H9 (cell line): ENCODE results near the gene PPP3CB. TPM values are rescaled to one million over a fixed set of nuclear protein-coding genes. Genes with fewer than 3 reads are reported as not detected.

Source experiments
- DNase-seq: peaks from one replicate; pipeline ENCODE4 v3.0.0-alpha.2; 2017
- H2AFZ ChIP-seq: one replicate; pipeline ENCODE4 v1.6.1; 2013; ENCODE audit warnings: mild to moderate bottlenecking, low read length, control low read depth, moderate library complexity
- H2AK5ac ChIP-seq: 2 replicates; pipeline ENCODE4 v1.6.1; 2013; ENCODE audit warnings: low read length, control low read depth, mixed read lengths; ENCODE audit not compliant: insufficient read length
- H2BK120ac ChIP-seq: one replicate; pipeline ENCODE4 v1.6.1; 2013; ENCODE audit warnings: low read depth, mild to moderate bottlenecking, low read length, control low read depth, inconsistent platforms; ENCODE audit not compliant: poor library complexity, severe bottlenecking
- H2BK12ac ChIP-seq: 2 replicates; pipeline ENCODE4 v1.6.1; 2013; ENCODE audit warnings: low read length, control low read depth, mixed read lengths, low read depth; ENCODE audit not compliant: insufficient read length
- H2BK15ac ChIP-seq: 2 replicates; pipeline ENCODE4 v1.6.1; 2013; ENCODE audit warnings: low read depth, low read length, control low read depth
- H2BK20ac ChIP-seq: one replicate; pipeline ENCODE4 v1.6.1; 2013; ENCODE audit warnings: low read depth, mild to moderate bottlenecking, low read length, control low read depth, inconsistent platforms; ENCODE audit not compliant: poor library complexity, severe bottlenecking
- H2BK5ac ChIP-seq: 2 replicates; pipeline ENCODE4 v1.6.1; 2013; ENCODE audit warnings: low read length, control low read depth, mixed read lengths; ENCODE audit not compliant: insufficient read length
- H3K14ac ChIP-seq: 2 replicates; pipeline ENCODE4 v1.6.1; 2013; ENCODE audit warnings: low read length, control low read depth; ENCODE audit not compliant: insufficient read depth
- H3K18ac ChIP-seq: 2 replicates; pipeline ENCODE4 v1.6.1; 2013; ENCODE audit warnings: low read depth, mild to moderate bottlenecking, mixed read lengths, low read length, control low read depth; ENCODE audit not compliant: insufficient read length
- H3K23ac ChIP-seq: 2 replicates; pipeline ENCODE4 v1.6.1; 2013; ENCODE audit warnings: low read length, control low read depth, mixed read lengths, low read depth; ENCODE audit not compliant: insufficient read length
- H3K23me2 ChIP-seq: 2 replicates; pipeline ENCODE4 v1.6.1; 2013; ENCODE audit warnings: low read depth, mild to moderate bottlenecking, mixed read lengths, low read length, control low read depth; ENCODE audit not compliant: insufficient read length, poor library complexity, severe bottlenecking
- H3K27ac ChIP-seq: 2 replicates; pipeline ENCODE4 v1.5.1; 2013; ENCODE audit warnings: low read length, control low read depth, mixed read lengths, low read depth; ENCODE audit not compliant: insufficient read length
- H3K27me3 ChIP-seq: 2 replicates; pipeline ENCODE4 v1.6.1; 2013; ENCODE audit warnings: low read length, control low read depth, inconsistent platforms; ENCODE audit not compliant: insufficient read depth
- H3K4ac ChIP-seq: 2 replicates; pipeline ENCODE4 v1.6.1; 2013; ENCODE audit warnings: low read depth, mild to moderate bottlenecking, control low read depth, inconsistent platforms, low read length, moderate library complexity
- H3K4me1 ChIP-seq: 2 replicates; pipeline ENCODE4 v1.6.1; 2013; ENCODE audit warnings: low read length, control low read depth, inconsistent platforms; ENCODE audit not compliant: insufficient read depth
- H3K4me2 ChIP-seq: 2 replicates; pipeline ENCODE4 v1.6.1; 2013; ENCODE audit warnings: low read length, control low read depth, mixed read lengths; ENCODE audit not compliant: insufficient read length, insufficient read depth
- H3K56ac ChIP-seq: 2 replicates; pipeline ENCODE4 v1.6.1; 2013; ENCODE audit warnings: low read depth, mild to moderate bottlenecking, mixed read lengths, low read length, control low read depth; ENCODE audit not compliant: insufficient read length
- H3K79me1 ChIP-seq: 2 replicates; pipeline ENCODE4 v1.6.1; 2013; ENCODE audit warnings: low read depth, mild to moderate bottlenecking, moderate library complexity, low read length, control low read depth, inconsistent platforms; ENCODE audit not compliant: insufficient read depth, poor library complexity, severe bottlenecking
- H3K79me2 ChIP-seq: 2 replicates; pipeline ENCODE4 v1.6.1; 2013; ENCODE audit warnings: low read length, control low read depth, inconsistent platforms; ENCODE audit not compliant: insufficient read depth
- H3K9ac ChIP-seq: 2 replicates; pipeline ENCODE4 v1.6.1; 2013; ENCODE audit warnings: low read length, control low read depth, mixed read lengths; ENCODE audit not compliant: insufficient read length; ENCODE audit errors: extremely low read depth
- H3K9me3 ChIP-seq: one replicate; pipeline ENCODE4 v1.6.1; 2013; ENCODE audit warnings: low read depth, low read length, inconsistent platforms; ENCODE audit not compliant: control insufficient read depth
- H3T11ph ChIP-seq: one replicate; pipeline ENCODE4 v1.6.1; 2013; ENCODE audit warnings: mild to moderate bottlenecking, low read length, control low read depth, inconsistent platforms
- H4K20me1 ChIP-seq: one replicate; pipeline ENCODE4 v1.6.1; 2013; ENCODE audit not compliant: control insufficient read depth, insufficient read length, insufficient read depth
- H4K5ac ChIP-seq: 2 replicates; pipeline ENCODE4 v1.6.1; 2013; ENCODE audit warnings: low read depth, mild to moderate bottlenecking, mixed read lengths, low read length, control low read depth; ENCODE audit not compliant: insufficient read length
- H4K8ac ChIP-seq: replicated peaks from 2 replicates; pipeline ENCODE4 v1.6.1; 2013; ENCODE audit warnings: low read length, control low read depth, mixed read lengths, low read depth; ENCODE audit not compliant: insufficient read length
- H4K91ac ChIP-seq: 2 replicates; pipeline ENCODE4 v1.6.1; 2013; ENCODE audit warnings: low read depth, mild to moderate bottlenecking, moderate library complexity, mixed read lengths, low read length, control low read depth; ENCODE audit not compliant: insufficient read length
- H3K27ac Mint-ChIP-seq, 3 experiments: 2 replicates in 2 of 3; 3 replicates in 1 of 3; pipeline ENCODE4 v1.8.0; 2020 to 2021; ENCODE audit warnings: mixed read lengths in 3 of 3, mild to moderate bottlenecking in 1 of 3, moderate library complexity in 1 of 3
- H3K27me3 Mint-ChIP-seq: 2 replicates; pipeline ENCODE4 v1.8.0; 2021; ENCODE audit warnings: low read depth, mild to moderate bottlenecking, moderate library complexity, mixed read lengths
- H3K36me3 Mint-ChIP-seq, 3 experiments: 2 replicates in 2 of 3; 3 replicates in 1 of 3; pipeline ENCODE4 v1.8.0; 2020 to 2021; ENCODE audit warnings: low read depth in 3 of 3, mixed read lengths in 3 of 3; ENCODE audit not compliant: insufficient read depth in 1 of 3
- H3K4me1 Mint-ChIP-seq, 2 experiments: 2 replicates each; pipeline ENCODE4 v1.8.0; 2020; ENCODE audit warnings: mixed read lengths in 2 of 2
- H3K4me3 Mint-ChIP-seq, 2 experiments: 2 replicates in 1 of 2; 3 replicates in 1 of 2; pipeline ENCODE4 v1.8.0; 2020 to 2021; ENCODE audit warnings: mild to moderate bottlenecking in 2 of 2, mixed read lengths in 2 of 2, moderate library complexity in 1 of 2
- H3K9me3 Mint-ChIP-seq, 2 experiments: 2 replicates in 1 of 2; 3 replicates in 1 of 2; pipeline ENCODE4 v1.8.0; 2020; ENCODE audit warnings: mild to moderate bottlenecking in 2 of 2, mixed read lengths in 2 of 2, moderate library complexity in 1 of 2
- CTCF ChIP-seq: fragments of 200-600 bp; sonication (generic); conservative IDR thresholded peaks from 3 replicates; pipeline ENCODE4 v1.8.0; 2021; ENCODE audit warnings: antibody characterized with exemption, mild to moderate bottlenecking
- WGBS: extraction: QIAGEN DNeasy Blood & Tissue Kit; methylation state at CpG from one replicate; pipeline ENCODE4 v1.1.7; 2013; ENCODE audit warnings: missing lambda C conversion rate, low lambda C conversion rate, mixed read lengths; ENCODE audit not compliant: insufficient read length; ENCODE audit errors: extremely low coverage; 5-methylcytosine and 5-hydroxymethylcytosine counted together
- total RNA-seq: library from RNA; stranded (reverse); gene quantifications from 2 replicates; pipeline ENCODE4 v1.2.1, GENCODE V29; 2021

The PPP3CB gene
- total RNA-seq, 1 experiment from 2014 or later = 37.3 TPM

GRCh38 chr10:73480158-73480557, 15.7 kb downstream of the PPP3CB start:
- Histone ChIP-seq H2BK20ac (no peak overlapping the region), H2AK5ac (no peak overlapping the region), H3T11ph (no peak overlapping the region), H3K4me1 (no peaks in the 10 kb centered on the region), H3K79me1 (peaks cover 2% of the 10 kb centered on the region), H4K20me1 (no peaks in the 10 kb centered on the region), H3K14ac (no peak overlapping the region), H3K4me2 (no peak overlapping the region), H2BK5ac (no peak overlapping the region), H3K23ac (no peak overlapping the region), H3K56ac (no peak overlapping the region), H3K18ac (no peak overlapping the region), H3K4ac (no peak overlapping the region), H3K27ac (no peak overlapping the region), H2BK120ac (no peak overlapping the region), H3K9me3 (no peaks in the 10 kb centered on the region), H3K23me2 (no peaks in the 10 kb centered on the region), H4K8ac (no peak overlapping the region), H3K79me2 (no peaks in the 10 kb centered on the region), H2AFZ (no peak overlapping the region), H3K9ac (no peak overlapping the region), H2BK12ac (no peak overlapping the region), H4K91ac (no peak overlapping the region), H3K27me3 (no peaks in the 10 kb centered on the region), H4K5ac (no peak overlapping the region), H2BK15ac (no peak overlapping the region)
- TF ChIP-seq CTCF = no peak
- H3K27me3 Mint-ChIP-seq = no peaks in the 10 kb centered on the region
- no peaks in the 10 kb centered on the region for H3K4me1 Mint-ChIP-seq
- DNase-seq = no peak
- H3K36me3 Mint-ChIP-seq = peaks cover 7 to 36% (median 24%) of the 10 kb centered on the region in 3 experiments; a peak in 6 of 7 replicates
- no peaks in the 10 kb centered on the region for H3K9me3 Mint-ChIP-seq
- WGBS = 100% methylated on average over 2 of the region's 7 CpGs
- H3K4me3 Mint-ChIP-seq = no peak overlapping the region
- no peak overlapping the region; a peak in 1 of 7 replicates for H3K27ac Mint-ChIP-seq
